Measurements from ENCODE around the gene MECP2.
"Not testable (repeated sequence)": the region's sequence is repeated elsewhere in the genome, so short reads cannot be mapped to it uniquely, and the experiment has no call there.

MECP2 gene

DNA sequence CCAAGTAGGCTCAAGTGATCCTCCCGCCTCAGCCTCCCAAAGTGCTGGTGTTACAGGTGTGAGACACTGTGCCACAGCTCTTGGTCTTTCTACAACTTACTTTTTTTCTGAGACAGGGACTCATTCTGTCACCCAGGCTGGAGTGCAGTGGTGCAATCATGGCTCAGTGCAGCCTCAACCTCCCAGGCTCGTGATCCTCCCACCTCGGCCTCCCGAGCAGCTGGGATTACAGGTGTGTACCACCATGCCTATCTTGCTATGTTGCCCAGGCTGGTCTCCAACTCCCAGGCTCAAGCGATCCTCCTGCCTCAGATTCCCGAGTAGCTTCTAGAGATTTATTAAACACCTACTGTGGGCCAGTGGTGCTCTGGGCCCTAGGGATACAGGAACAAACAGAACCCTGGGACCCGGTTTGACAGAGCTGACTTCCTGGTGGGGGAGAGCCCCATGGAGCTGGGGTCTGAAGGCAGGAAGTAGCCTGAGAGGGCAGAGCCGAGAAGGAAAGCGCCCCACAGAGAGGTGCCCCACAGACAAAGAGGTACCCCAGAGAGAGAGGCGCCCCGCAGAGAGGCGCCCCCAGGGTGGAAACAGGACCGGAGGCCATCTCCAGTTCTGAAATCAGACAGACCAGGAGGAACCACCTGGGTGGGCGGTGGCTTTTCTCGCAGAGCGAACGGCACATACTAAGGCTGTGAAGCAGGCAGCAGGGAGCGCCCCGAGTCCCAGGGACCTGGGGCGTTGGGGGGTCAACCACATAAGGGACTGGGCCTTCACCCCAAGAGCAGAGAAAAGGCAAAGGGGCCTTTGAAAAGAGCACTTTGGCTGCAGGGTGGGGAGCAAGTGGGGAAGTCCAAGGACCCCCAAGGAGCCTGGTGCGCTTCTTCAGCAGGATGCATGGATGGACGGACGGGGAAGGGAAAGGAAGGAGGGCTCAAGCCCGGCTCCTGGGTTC is 82.8 kb downstream of the MECP2 start:
- no peak for DNase-seq

DNA sequence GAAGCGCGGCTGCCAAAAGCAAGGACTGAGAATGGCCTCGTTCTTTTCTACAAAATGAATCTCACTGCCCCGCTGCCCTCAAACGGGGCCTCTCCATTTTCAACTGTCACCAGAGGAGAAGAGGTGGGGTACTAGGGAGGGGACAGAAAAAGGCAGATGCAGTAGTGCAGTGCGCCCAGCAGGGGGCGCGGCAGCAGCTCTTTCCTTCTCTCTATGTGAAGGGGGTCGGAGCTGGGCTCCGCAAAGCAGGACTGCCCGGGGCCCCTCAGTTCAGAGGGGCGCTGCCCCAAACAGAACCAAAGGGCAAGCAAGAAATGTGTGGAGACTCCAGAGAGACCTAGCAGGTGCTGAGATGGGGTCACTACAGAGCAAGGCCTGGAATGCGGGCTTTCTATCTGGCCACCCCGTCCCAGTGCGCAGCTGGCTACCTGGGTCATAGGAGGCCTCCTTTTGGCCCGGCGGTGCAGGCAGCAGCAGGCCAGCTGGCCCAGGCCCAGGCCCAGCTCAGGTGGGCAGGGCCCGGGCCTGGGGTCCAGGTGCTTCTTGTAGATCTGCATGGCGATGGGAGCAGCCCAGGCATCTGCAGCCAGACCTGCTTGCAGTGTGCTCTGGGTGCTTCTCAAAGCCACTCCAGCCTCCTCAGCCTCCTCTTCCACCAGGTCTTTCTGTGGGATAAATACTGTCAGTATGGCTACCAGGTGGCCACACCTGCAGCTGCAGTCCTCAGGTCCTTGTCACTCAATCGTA is 83.7 kb downstream of the MECP2 start:
- peak in 1 of 2 experiments; percentile 9 for DNase-seq

DNA sequence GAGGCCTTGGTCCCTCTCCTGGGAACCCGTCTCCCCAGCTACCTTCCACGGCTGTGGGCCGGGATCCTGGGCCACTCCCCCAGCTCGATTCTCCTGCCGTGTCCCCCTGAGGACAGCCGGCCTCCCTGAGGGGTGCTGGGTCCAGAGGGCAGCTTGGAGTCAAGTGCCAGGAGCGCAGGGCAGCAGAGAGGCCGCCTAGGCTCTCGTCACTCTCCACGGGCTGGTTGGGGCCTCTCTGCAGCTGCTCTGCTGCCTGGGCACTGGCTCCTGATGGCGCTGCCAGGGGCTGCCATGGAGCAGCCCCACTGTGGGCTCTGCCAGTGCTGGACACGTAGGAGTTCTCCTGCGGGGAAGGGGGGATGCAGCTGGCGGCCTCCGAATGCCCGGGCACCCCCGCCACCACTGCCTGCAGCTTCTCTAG is 84.5 kb downstream of the MECP2 start:
- no peak for DNase-seq

DNA sequence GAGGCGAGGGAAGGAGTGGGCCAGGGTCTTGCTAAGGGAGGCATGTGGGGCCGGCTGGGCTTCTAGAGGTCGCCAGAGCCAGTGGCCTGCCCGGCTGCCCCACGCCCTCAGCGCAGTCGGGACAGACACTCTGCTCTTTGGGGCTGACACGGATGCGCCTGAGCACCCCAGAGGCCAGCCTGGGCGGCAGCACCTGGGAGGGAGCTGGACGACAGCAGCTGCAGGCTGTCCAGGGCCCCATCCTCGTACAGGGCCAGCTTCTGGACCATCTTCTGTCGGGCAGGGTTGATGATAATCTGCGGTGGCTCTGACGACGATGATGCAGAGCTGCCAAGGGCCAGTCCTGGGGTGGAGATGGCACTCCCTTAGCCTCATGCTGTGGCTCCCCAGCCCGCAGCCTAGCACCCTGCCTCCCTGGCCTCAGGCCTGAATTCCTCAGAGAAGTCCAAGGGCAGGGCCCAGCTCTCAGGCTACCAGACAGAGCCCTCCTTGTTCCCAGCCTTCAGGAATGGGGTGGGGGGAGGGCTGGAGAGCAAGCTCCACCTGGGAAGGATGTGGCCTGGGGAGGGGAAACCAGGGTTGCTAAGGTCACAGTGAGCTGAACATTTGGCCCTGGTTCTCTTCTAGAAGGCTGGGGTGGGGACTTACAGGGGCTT is 85.1 kb downstream of the MECP2 start:
- no peak for DNase-seq

DNA sequence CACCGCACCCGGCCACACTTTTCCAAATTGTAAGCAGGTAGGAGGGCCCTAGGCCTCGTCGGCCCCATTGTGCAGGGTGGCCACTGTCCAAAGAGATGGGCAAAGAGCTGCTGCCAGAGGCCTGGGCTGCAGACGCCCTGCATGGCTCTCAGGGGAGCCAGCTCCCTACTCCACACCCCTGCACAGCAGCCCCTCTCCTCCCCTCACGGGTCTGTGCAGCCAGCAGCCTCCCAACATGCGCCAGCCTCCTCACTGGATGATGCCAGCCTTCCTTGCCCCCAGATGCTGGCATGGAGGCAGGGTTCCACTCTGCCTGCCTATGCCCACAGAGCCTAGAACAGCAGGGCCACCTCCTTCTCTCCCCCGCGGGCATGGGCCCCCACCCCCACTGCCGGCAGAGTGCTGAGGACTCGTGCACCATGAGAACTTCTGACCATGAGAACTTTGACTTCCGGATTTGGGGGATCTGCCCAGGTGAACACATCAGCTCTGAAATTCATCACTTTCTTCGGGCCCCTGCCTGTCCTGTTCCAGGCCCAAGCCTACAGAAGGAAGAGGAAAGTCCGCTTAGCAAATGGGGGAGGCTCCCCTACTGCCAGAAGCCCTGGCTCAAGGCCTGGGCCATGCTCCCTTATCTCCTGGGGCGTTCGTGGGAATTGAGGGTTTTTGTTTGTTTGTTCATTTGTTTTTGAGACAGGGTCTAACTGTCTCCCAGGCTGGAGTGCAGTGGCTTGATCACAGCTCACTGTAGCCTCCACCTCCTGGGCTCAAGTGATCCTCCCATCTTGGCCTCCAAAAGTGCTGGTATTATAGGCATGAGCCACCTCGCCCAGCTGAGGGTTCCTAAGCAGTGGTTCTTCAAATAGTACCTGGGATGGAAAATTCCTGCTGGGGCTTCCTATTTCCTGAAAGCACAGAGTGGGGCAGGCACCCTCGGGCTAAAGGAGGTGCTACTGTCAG is 85.9 kb downstream of the MECP2 start:
- no peak for DNase-seq

DNA sequence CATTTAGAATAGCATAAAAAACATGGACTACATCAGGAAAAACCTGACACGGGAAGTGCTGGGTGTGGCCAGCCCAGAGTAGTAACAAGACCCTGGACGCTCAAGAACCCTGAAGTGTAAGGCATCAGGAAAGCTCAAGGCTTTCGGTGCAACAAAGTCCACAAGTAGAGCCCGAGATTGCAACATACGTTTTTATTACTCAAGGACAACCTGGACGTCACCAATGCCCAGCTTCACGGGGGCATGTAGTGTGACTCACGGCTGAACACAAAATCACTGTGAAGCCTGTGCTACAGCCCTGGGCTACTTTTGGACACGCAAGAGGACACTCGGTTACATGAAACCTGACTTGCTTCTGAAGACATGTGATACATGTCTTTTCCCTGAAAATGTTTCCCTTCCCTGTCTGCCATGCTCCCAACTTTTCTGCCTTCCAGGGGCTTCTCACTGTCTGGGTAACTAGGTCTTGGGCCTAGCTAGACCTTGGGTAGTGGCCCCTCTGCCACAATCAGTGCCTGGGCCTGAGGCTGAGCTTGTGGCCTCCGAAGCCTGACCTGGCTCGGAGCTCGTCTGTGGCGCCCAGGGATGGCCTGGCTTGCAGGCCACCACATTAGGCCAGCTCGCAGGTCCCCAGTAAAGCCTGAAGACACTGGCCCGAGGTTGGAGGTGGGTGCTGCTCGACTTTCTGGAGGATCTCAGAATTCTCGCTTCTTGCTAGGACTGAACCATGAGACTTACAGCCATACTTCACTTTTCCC is 87.0 kb downstream of the MECP2 start:
- no peak for DNase-seq

DNA sequence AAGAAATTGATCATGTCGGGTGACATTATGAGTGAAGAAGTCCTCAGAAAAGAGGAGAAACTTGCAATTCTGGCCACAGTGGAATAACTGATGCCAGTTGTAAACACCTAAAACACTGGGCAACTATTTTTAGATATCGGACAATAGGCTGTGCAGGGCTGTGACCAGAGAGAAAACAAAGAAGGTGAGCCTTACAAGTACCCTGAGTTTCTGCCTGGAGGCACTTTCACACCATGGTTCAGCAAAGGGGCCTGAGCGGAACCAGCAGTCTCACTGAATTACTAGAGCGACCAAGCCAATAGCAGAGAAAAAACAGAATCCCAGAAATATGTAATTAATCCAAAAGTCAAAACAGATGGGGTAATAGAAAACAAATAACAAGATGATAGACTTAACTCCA is 89.0 kb downstream of the MECP2 start:
- DNase-seq: no peak

DNA sequence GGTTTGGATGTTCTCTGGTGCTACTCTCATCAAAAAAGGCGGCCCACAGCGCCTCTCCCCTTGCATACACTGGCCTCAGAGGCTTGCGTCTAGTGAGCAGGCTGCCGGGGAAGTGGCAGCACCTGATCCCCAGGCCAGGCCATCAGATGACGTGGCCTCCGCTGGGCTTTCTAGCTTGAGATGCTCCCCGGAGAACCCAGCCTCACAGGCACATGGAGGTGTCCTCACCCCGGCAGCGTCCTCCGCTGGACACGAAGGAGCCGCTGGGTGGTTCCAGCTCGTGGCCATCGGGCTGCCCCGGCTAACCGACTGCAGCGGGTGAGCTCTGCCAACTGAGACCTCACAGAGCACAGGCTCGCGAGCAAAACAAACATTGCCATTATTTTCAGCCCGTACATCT is 90.6 kb downstream of the MECP2 start:
- no peak for DNase-seq

DNA sequence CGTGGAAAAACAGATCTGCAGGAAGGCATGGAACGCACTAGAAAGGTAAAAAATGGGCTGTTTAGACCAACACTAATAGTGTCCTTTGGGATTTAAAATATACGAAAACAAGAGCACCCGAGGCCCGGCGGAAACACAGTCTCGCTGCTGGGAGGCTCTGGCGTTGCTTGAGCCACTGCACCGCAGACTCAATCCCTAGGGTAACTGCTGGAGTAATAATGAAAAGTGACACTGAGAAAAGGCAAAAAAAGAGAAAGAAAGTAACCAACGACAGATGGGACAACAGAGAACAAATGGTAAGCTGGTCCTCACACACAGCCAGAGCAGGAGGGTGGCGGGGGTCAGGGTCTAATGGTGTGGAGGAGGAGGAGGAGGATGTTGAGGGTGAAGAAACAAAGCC is 93.2 kb downstream of the MECP2 start:
- DNase-seq: no peak

DNA sequence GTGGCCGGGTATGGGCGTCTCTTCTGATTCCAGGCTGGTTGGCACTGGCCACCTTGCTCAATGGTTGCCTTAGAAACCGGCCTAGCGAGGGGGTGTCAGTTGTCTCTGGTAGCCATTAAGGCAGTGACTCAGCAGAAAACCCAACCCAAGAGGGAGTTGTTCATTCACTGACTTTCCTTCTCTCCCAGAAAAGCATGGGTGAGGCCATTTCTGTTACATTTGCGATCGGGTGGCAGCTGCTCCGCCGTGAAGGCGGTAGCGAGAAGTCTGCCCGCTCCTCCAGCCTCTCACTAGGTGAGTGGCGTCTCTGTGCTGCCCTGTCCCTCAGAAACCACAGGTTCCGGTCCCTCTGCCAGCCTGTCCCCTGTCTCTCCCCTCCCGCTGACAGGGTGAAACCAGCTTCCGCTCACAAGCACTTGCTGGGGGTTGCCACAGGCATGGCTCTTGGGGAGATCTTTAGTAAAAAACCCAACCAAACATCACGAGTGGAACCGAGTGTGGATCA is 95.2 kb downstream of the MECP2 start:
- DNase-seq: peak; percentile 44 to 58

DNA sequence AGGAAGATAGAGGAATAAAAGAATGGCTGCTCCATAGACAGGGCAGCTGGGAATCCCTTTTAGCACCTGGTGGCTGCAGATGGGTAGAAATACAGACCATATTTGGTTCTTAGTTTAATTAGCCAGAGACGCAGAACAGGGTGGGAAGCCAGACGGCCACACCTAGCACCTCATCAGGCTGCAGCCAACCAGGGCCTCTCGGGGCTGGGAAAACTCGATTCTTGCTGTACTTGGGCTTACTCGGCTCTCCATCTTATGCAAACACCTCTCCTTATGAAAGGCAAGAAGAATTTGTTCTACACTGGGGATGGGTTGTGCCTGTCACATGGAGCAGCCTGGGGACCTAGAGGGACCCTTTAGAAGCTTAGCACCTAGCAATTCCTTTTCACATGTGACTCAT is 97.5 kb downstream of the MECP2 start:
- no peak for DNase-seq

DNA sequence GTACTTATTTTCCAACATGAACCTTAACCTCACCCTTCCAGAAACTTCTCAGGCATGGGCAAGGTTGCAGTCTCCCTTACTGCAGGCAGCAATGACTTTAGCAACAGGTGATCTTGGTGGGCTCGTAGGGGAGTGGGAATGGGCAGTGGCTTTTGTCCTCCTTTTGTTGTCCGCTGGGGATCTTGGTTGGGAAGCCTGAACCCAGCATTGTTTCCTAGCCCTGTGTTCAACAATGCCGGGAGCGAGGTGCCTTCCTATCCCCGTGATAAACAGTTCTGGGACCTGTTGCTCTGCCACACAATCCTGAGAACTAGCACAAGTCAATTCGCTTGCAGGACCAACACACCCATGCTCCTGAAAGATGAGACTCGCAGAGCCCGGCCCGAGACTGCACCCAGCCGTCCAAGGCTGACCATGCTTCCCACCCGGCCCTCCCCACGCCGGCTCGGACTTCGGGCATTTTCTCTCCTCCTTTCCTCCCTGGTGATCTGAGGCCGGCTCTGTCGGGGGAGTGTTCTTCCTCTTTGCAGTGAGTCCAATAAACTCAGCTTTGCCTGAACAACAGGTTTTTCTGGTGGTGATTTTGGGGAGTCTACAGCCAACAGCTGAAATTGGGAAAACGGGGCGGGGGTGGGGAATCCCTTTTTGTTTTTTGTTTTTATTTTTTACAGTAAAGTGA is 98.0 kb downstream of the MECP2 start:
- DNase-seq: no peak

DNA sequence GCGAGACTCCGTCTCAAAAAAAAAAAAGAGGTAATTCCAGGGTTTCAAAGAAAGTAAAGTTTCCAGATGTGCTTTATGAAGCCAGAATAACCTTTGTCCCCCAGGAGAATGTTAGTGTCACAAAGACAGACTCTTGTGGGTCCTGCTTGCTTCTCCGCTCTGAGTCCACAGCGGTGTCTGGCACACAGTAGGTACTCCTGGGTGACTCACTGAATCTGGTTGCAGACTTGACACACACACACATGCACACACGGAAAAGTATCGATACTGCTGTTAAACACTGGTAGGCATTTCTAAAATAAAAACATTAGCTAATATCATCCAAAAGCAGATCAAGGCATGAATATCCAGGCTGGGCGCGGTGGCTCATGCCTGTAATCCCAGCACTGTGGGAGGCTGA is 102.0 kb downstream of the MECP2 start:
- no peak for DNase-seq

DNA sequence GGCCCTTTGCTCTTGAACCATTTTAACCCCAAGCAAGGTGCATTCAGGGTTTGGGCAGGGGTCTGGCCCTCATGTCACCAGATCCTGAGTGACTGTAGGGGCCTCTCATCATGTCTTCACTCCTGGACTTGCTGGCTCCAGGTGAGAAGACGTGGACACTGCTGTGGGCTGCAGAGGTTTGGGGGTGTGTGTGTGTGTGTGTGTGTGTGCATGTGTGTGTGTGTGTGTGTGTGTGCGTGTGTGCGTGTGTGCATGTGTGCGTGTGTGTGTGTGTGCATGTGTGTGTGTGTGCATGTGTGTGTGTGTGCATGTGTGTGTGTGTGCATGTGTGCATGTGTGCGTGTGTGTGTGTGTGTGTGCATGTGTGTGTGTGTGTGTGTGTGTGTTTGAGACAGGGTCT is 103.1 kb downstream of the MECP2 start:
- not testable (repeated sequence) for DNase-seq

DNA sequence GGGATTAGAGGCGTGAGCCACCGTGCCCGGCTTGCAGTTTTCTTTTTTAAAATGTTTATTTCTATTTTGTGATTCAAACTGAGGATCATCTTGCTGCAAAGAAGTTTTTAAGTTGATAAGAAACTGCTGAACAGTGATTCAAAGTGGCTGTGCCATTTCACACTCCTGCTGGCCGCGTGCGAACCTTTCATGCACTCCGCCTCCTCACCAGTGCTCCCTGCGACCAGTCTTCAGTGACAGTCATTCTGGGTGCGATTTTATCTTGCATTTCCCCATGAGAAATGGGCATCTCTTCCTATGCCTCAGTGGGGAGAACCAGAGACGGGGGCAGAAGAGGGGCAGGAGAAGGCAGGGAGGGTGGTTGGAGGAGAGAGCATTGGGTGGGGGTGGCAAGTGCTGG is 103.5 kb downstream of the MECP2 start:
- no peak for DNase-seq

DNA sequence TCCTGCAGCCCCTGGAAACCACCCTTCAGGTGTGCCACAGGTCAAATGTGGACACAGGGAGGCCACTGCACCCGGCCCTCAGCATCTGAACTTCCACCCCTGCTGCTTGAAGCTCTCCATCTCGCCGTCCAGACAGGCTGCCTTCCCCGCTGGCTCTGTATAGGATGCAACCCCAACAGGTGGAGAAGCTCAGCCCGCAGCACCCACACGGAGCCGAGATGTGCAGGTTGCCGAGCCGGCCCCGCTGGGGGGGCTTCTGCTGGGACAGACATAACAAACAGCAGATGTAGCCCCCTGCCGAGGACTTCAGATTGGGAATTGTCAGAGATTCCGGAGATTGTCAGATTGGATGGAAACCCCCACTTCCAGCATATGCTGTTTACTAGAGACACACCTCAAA is 104.4 kb downstream of the MECP2 start:
- DNase-seq: no peak

DNA sequence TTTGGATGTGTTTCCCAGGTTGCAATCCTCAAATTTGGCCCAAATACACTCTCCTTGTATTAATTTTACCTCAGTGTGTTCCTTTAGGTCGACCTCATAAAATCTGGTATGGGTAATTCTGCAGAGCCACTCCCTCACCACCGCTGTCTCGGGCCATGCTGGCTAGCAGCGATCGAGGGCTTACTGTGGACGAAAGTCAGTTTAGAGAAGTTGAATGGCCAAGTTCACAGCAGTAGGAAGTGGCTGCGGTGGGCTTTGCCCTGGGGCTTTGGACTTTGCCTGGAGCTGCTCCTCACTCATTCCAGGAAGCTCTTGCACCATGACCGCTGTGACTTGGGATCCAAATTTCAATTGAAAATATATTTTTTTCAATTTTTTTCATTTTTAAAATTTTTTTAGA is 105.3 kb downstream of the MECP2 start:
- DNase-seq: no peak

DNA sequence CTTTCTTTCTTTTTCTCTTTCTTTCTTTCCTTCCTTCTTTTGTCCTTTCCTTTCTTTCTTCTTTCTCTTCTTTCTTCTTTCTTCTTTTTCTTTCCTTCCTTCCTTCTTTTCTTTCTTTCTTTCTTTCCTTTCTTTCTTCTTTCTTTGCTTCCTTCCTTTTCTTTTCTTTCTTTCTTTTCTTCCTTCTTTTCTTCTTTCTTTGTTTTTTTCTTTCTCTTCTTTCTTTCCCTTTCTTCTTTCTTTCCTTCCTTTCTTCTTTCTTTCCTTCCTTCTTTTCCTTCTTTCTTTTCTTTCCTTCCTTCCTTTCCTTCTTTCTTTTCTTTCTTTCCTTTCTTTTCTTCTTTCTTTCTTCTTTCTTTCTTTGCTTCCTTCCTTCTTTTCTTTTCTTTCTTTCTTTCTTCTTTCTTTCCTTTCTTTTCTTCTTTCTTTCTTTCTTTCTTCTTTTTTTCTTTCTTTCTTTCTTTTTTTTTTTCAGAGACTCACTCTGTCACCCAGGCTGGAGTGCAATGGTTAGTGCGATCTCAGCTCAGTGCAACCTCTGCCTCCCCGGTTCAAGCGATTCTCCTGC is 106.4 kb downstream of the MECP2 start:
- no peak for DNase-seq

DNA sequence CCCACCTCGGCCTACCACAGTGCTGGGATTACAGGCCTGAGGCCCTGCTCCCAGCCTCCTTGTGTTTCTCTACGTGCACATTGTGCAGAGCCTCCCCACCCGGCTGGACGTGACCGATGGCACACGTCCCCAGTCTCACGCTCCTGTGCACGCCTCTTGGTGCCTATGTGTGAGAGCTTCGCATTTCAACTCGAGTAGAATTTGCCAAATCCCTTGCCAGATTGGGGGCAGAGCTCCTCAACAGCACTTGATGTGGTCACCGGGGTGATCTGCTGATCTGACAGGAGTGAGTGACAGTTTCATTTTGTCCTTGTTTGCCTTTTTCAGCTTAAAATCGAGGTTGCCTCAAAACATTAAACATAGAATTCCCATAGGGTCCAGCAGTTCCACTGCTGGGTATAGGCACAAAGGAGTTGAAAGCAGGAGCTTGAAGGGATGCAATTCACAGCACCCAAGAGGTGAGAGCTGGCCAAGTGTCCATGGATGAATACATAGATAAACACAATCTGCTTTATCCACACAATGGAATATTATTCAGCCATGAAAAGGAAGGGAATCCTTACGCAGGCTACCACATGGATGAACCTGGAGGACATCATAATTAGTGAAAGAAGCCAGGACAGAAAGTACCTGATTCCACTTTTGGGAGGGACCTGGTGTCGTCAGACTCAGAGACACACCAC is 107.4 kb downstream of the MECP2 start:
- DNase-seq: no peak

DNA sequence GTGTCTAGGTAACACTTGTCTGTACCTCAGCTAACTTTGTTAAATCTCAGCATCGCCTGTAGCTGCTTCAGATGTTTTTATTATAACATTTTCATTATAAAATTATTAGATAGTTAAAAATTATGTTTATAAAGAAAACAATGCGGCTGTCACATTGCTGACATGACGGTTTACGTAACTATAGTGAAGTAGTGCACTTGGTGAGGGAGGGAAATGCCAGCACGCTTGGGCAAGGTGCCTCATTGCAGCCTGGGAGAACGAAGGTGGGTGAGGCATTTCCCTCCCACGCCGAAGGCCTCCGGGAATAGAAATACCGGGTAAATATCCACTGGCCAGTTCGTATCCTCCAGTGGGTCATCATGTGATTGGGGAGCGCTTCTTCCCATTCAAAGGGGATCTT is 109.0 kb downstream of the MECP2 start:
- no peak for DNase-seq
